Stimulated activated CD4-positive, alpha-beta T cell treated with anti-CD3 and anti-CD28 coated beads, Interleukin-12 subunit alpha, Interleukin-12 subunit beta, amount 100 ng/mL, for 4 hours (primary cell): ENCODE measurements around the gene RELL2.

ENCODE experiments used
- DNase-seq: peaks from one replicate; pipeline ENCODE4 v3.0.0-alpha.2; 2020

Gene RELL2

DNA sequence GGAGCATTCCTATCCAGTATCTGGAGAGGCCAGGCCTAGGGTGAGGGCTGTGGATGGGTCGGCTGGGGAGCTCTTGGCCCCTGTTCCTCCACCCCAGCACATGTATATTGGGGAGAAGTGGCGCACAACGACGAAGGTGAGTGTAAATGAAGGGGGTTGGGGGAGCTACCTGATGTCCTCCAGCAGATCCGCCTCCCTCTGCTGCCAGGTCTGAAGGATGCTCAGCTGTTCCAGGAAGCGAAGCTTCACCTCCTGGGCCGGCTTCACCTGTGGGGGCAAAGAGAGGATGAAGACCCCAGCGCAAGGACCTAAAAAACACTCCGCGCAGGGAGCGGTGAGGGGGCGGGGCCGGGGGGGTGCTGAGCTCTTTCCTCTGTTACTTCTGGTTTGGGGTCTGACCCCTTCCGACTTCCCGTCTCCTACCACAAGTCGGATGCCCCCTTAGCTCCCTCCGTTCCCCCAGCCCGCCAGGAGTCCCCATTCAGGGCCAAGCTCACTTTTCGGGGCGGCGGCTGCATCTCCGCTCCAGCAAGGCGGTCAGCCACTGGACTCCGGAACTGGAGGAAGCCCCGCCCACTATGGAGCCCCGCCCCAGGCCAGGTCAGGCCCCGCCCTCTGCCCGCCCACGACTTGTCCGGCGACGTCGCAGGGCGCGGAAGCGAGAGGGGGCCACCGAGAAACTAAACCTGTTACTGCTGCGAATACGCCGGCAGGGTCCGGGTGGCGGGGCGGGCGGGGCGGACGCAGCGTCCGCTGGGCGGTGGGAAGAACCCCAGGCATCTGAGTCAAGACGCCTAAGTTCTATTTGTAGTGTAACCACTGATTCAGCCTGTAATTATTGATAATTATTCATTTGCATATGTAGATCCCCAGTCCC, 14.3 kb downstream of the RELL2 start, which contains the start of gene FCHSD1:
FCHSD1 (minus strand) TSS at position 568 of the 877 bp plus-strand sequence; CDS start at position 518, 50 bp downstream.
- DNase-seq = peak; percentile 78

GRCh38 chr5:141651728-141652105, 14.9 kb downstream of the RELL2 start:
- no peak for DNase-seq

DNA sequence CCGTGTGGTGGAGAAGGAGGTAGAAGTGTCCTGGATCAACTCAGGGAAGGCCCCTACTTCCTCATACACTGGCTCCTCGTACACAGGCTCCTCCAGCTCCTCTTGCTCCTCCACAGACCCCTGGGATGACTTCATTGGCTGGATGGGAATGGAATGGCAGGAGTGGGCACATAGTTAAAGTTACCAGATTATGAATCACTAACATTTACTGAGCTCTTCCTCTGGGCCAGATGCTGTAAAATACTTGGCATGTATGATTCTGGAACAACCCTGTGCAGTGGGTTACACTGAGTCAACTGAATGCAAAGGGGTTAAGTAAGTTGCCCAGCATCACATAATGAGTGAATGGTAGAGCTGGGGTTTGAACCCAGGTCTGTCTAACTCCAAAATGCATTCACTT, 17.5 kb downstream of the RELL2 start:
- DNase-seq = no peak

GRCh38 chr5:141655020-141655419, 18.2 kb downstream of the RELL2 start:
- no peak for DNase-seq

GRCh38 chr5:141656396-141656795, 19.6 kb downstream of the RELL2 start:
- DNase-seq = no peak

GRCh38 chr5:141657404-141657803, 20.6 kb downstream of the RELL2 start:
- no peak for DNase-seq

DNA sequence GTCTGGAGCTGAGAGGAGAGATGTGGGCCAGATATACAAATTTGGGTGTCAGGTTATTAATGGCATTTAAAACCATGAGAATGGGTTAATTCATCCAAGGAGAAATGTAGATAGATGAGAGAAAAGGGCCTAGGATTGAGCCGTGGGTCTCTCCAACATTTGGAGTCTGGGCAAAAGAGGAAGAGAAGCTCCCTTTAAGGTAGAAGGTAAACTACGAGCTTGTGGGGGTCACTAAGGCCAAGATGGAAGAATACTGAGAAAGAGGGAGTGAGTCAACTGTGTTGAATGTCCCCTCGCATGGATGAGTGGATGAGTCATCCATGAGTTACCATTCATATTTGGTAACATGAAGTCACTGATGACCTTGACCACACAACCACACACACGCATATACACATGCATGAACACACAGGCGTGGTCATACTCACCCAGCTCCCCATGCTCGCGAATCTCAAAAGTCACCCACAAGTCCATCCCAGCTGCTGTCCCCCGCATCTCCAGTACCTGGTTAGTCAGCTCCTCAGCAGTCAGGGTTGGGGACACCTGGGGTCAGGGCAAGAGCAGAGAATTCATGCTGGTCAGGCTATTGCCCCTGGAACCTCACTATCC, 21.2 kb downstream of the RELL2 start:
- no peak for DNase-seq

DNA sequence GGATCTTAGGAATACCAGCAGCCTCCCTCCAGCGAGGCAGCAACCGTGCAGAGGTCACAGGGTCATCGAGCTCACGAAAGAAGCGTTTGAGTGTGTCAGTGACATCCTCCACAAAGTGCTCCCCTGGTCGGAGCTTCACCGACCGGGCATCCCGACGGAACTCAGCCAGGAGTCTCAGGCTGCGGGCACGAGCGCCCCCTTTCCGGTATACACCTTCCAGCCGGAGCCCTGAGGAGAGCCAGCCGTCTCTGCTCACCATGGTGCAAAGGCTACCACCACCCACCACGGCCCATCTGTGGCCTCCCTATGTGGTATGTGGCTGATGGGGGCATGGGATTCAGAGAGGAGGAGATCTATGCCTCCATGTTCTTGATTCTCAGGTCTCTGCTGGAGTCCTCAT, 25.2 kb downstream of the RELL2 start:
- no peak for DNase-seq

DNA sequence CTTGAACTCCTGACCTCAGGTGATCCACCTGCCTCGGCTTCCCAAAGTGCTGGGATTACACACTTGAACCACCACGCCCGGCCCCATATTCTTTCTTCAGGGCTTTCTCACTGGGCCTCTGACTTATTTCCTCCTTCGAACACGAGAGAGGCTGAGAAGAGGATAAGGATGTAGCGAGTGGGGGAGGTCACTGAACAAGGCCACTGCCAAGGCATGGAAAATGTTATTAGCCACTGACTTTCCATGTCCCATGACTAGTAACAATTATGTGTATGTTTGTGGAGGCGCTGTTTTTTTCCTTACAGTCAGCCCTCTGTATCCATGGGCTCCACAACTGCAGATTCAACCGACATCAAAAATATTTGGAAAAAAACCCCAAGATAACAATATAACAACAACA, 26.7 kb downstream of the RELL2 start:
- no peak for DNase-seq

- DNase-seq = peak; percentile 71
Observed at GRCh38 chr5:141664733-141665461, 28.1 kb downstream of the RELL2 start.

- no peak for DNase-seq
Observed at GRCh38 chr5:141665995-141666940, 29.5 kb downstream of the RELL2 start.

DNA sequence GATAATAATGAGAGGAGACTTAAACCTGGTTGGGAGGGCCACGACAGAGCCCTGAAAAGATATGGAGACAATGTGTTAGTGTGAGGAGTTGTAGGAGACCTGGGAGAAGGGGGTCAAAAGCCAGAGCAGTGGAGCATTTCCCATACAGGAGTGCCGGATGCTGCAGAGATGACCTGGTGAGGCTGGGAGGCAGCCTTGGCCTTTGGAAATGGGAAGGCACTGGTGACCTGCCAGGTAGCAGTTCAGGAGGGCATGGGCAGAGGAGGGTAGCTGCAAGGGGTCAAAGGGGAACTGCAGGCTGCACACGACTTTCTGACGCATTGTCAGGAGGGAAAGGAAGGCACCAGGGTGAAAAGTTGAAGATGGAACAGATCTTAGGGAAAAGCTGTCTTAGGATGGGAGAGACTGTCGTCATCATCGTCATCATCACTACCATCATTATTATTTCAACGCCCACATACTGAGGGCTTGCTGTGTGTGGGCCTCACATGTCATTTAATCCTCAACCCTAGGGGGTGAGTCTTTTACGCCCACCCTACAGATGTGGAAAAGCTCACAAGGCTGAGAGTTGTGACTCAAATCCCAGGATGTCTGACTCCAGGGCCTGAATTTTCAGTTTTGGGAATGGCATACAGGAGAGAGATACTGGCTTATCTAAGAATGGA, 31.9 kb downstream of the RELL2 start:
- no peak for DNase-seq

- DNase-seq = no peak
Observed at GRCh38 chr5:141669520-141669919, 32.7 kb downstream of the RELL2 start.

- no peak for DNase-seq
Observed at GRCh38 chr5:141672071-141672840, 35.5 kb downstream of the RELL2 start.

- no peak for DNase-seq
Observed at GRCh38 chr5:141672841-141673813, 36.3 kb downstream of the RELL2 start.

DNA sequence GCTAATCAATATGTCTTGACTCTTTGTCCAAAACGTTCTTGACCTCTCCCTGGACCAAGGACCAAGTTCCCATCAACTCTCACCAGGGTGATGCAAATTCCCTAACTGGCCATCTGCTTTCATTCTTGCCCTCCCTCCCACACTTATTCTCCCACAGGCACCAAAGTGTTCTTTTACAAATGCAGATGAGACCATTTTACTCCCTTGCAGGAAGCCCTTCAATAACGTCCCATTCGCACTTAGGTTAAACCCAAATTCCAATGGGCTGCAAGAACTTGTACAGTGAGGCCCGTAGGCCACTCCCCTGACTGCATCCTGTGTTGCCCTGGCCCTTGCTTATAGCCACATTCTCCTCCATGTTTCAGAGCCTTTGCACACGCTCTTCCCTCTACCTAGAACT, 38.0 kb downstream of the RELL2 start:
- DNase-seq = no peak

GRCh38 chr5:141675672-141676071, 38.9 kb downstream of the RELL2 start:
- DNase-seq = no peak

GRCh38 chr5:141677415-141677814, 40.6 kb downstream of the RELL2 start:
- no peak for DNase-seq

DNA sequence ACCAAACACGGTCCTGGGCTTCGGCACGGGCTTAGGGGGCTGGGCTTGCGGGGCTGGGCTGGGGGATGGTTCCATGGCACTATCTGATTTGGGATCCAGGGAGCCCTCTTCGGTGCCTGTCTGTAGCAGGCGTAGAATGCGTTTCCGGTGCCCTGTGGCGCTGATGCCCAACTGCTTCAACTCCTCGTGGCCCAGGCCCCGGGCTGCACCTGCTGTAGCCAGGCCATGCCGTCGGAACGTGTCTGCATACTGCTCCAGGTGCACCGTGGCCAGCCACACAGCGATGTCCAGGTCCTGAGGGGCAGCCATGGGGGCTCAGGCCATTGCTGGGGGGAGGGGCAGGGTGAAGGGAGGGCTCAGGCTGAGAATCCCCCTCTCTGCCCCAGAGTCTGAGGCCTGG, 43.4 kb downstream of the RELL2 start:
- no peak for DNase-seq

GRCh38 chr5:141680751-141681201, 44.0 kb downstream of the RELL2 start:
- no peak for DNase-seq
